ENCODE results near the gene NPW. TPM values are rescaled to one million over a fixed set of nuclear protein-coding genes. Genes with fewer than 3 reads are reported as not detected.

Gene NPW
- total and polyA plus RNA-seq, 9 of the 15 experiments (the other 6 are each of a cell fraction or from before 2014, with no cell fraction given): 0.14 to 4.0 (median 2.6) TPM; not detected in 4

GRCh38 chr16:2009164-2009711 lies 10.3 kb upstream of the NPW start (continued):
- TF ChIP-seq ZMIZ1 (IDR thresholded peaks at IDR 0.05; ENCODE audit: low read depth in 2 of 2, low read length in 2 of 2): no peak
- TF ChIP-seq ZNF318 (IDR thresholded peaks at IDR 0.05; ENCODE audit: borderline replicate concordance in 1 of 2, low read depth in 1 of 2): no peak
- 0 out of 2 replicates have a peak, but pooled peaks have one; percentile 25 for TF ChIP-seq ZNF282 (CRISPR knock-in tag; IDR thresholded peaks at IDR 0.05)
- no peak for TF ChIP-seq GABPB2 (CRISPR knock-in tag; conservative IDR thresholded peaks at IDR 0.05)
- TF ChIP-seq NEUROD1 (IDR thresholded peaks at IDR 0.05; ENCODE audit: borderline replicate concordance, low read depth, low read length, partially characterized antibody): no peak
- TF ChIP-seq TAF9B (IDR thresholded peaks at IDR 0.05; ENCODE audit: partially characterized antibody): no peak
- TF ChIP-seq MLX (CRISPR knock-in tag; conservative IDR thresholded peaks at IDR 0.05): no peak
- no peak for TF ChIP-seq RFX1 (IDR thresholded peaks at IDR 0.05)
- no peak for TF ChIP-seq C11orf30 (IDR thresholded peaks at IDR 0.05; ENCODE audit: low read depth)
- TF ChIP-seq DNMT1 (IDR thresholded peaks at IDR 0.05): no peak
- TF ChIP-seq ZFP91 (CRISPR knock-in tag; IDR thresholded peaks at IDR 0.05): no peak
- TF ChIP-seq TGIF2 (CRISPR knock-in tag; IDR thresholded peaks at IDR 0.05): peak; percentile 45; the same call in 1 of the 2 replicates
- TF ChIP-seq HDGF (IDR thresholded peaks at IDR 0.05): no peak
- TF ChIP-seq L3MBTL2 (IDR thresholded peaks at IDR 0.05): peak; percentile 68

Measured in K562 (cell line).